ENCODE measurements around the gene ZNF148. TPM values are rescaled to one million over a fixed set of nuclear protein-coding genes. Genes with fewer than 3 reads are reported as not detected.

Gene ZNF148
- total and polyA plus RNA-seq, 2 of the 4 experiments (the other 2 are of a cell fraction): 9.4 to 65.2 TPM

DNA sequence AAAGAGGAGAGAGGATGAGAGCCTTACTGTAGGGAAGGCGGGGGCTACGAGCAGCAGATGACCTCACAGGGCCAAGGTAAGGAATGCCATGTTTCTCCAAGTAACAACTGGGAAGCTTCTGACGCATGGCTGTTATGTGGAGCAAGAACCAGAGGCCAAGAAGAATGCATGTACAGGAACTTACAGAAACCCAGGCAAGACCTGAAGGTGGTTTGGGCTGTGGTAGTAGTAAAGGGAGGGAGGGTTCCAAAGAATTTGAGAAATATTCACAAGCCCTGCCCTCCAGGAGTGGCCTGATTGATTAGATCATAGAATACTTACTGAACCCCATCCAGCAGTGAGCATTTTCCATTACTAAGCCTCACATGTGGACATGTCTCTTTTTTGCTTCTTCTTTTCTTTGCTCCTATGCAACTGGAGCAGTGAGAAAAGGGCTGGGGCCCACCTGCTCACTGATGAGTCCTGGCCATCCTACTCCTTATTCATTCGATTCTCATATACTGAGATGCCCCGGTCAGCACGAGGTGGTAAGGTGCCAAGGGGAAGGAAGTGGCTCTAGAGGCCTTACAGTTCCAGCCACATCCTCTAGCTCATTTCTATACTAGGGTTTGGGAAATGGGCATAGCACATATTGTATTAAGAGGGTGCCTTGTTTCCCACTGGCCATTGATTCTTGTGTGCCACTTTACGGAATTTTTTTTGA is 154.2 kb downstream of the ZNF148 start:
- no peaks in the 10 kb centered on the region for H3K4me1 ChIP-seq (ENCODE audit: control insufficient read depth, insufficient read depth, low read length)
- H3K79me1 ChIP-seq (ENCODE audit: low read depth in 1 of 2, low read length in 2 of 2): no peaks in the 10 kb centered on the region
- H2BK5ac ChIP-seq (ENCODE audit: low read depth, low read length, poor library complexity, severe bottlenecking): no peak overlapping the region
- H2BK120ac ChIP-seq (ENCODE audit: low read depth, low read length): no peak overlapping the region
- H3K36me3 ChIP-seq (ENCODE audit: control insufficient read depth, insufficient read depth, low read length): no peaks in the 10 kb centered on the region
- no peak overlapping the region for H3K4me2 ChIP-seq (ENCODE audit: low read depth, low read length)
- in situ Hi-C loops (cut with MboI; ENCODE audit: low sequenced_read_pairs): no loop called here
- 100% methylated on average over 3 of the region's 7 CpGs; no CpG with 5 or more reads in 1 of the 2 experiments for WGBS, 2 experiments (ENCODE audit: extremely low coverage in 2 of 2, insufficient read length in 1 of 2)
- no peak overlapping the region for H2BK15ac ChIP-seq (ENCODE audit: low read depth, low read length)
- H3K56ac ChIP-seq (ENCODE audit: extremely low read depth, insufficient read depth, low read length): no peak overlapping the region
- H3K4ac ChIP-seq (ENCODE audit: low read depth, low read length): no peak overlapping the region
- POLR2A ChIA-PET (ENCODE audit: unreplicated experiment): no interaction called here
- ATAC-seq (ENCODE audit: low read depth) (peak; percentile 16), DNase-seq (peak; percentile 31)
- no peaks in the 10 kb centered on the region for H4K20me1 ChIP-seq (ENCODE audit: insufficient read depth, low read length)
- no peak overlapping the region for H3K14ac ChIP-seq (replicated peaks; ENCODE audit: low read depth, low read length)
- no peak overlapping the region for H4K8ac ChIP-seq (ENCODE audit: low read depth in 2 of 2, low read length in 2 of 2)
- CTCF ChIA-PET: no interaction called here
- H3K9me1 ChIP-seq (ENCODE audit: insufficient read depth, low read length): no peaks in the 10 kb centered on the region
- BruUV-seq (replicated peaks): no TSS peak
- H4K5ac ChIP-seq (ENCODE audit: low read depth, low read length): no peak overlapping the region
- TF ChIP-seq CHD1 (IDR thresholded peaks at IDR 0.05; ENCODE audit: low read depth, low read length) (no peak), RCOR1 (IDR thresholded peaks at IDR 0.05; ENCODE audit: insufficient replicate concordance, low read length) (no peak), MAZ (IDR thresholded peaks at IDR 0.05; ENCODE audit: borderline replicate concordance, low read depth, low read length) (no peak), CEBPB (IDR thresholded peaks at IDR 0.05; ENCODE audit: low read depth, low read length) (no peak), MXI1 (IDR thresholded peaks at IDR 0.05; ENCODE audit: borderline replicate concordance, low read depth, low read length) (no peak), RFX5 (IDR thresholded peaks at IDR 0.05; ENCODE audit: low read depth, low read length) (no peak), NFE2L2 (IDR thresholded peaks at IDR 0.05; ENCODE audit: low read depth, low read length) (no peak), USF2 (IDR thresholded peaks at IDR 0.05; ENCODE audit: low read depth, low read length) (no peak), SMC3 (IDR thresholded peaks at IDR 0.05; ENCODE audit: low read depth, low read length) (no peak)
- TF ChIP-seq, protein P1, sequence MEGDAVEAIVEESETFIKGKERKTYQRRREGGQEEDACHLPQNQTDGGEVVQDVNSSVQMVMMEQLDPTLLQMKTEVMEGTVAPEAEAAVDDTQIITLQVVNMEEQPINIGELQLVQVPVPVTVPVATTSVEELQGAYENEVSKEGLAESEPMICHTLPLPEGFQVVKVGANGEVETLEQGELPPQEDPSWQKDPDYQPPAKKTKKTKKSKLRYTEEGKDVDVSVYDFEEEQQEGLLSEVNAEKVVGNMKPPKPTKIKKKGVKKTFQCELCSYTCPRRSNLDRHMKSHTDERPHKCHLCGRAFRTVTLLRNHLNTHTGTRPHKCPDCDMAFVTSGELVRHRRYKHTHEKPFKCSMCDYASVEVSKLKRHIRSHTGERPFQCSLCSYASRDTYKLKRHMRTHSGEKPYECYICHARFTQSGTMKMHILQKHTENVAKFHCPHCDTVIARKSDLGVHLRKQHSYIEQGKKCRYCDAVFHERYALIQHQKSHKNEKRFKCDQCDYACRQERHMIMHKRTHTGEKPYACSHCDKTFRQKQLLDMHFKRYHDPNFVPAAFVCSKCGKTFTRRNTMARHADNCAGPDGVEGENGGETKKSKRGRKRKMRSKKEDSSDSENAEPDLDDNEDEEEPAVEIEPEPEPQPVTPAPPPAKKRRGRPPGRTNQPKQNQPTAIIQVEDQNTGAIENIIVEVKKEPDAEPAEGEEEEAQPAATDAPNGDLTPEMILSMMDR (conservative IDR thresholded peaks at IDR 0.05; ENCODE audit: low read depth, low read length): no peak
- TF ChIP-seq, protein P2, sequence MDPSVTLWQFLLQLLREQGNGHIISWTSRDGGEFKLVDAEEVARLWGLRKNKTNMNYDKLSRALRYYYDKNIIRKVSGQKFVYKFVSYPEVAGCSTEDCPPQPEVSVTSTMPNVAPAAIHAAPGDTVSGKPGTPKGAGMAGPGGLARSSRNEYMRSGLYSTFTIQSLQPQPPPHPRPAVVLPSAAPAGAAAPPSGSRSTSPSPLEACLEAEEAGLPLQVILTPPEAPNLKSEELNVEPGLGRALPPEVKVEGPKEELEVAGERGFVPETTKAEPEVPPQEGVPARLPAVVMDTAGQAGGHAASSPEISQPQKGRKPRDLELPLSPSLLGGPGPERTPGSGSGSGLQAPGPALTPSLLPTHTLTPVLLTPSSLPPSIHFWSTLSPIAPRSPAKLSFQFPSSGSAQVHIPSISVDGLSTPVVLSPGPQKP (IDR thresholded peaks at IDR 0.05; ENCODE audit: borderline replicate concordance, low read depth, low read length): no peak
- intact Hi-C loops (cut with micrococcal nuclease): no loop called here
- no peak overlapping the region for H3K4me3 ChIP-seq (ENCODE audit: insufficient read depth, low read depth, low read length)
- no peak overlapping the region for H3K27ac ChIP-seq (ENCODE audit: insufficient read depth, low read length)
- H2AFZ ChIP-seq (replicated peaks; ENCODE audit: low read length, poor library complexity): no peak overlapping the region
- no peaks in the 10 kb centered on the region for H3K27me3 ChIP-seq (ENCODE audit: control insufficient read depth, insufficient read depth, low read length)
- dilution Hi-C loops (cut with HindIII; ENCODE audit: low sequenced_read_pairs, unreplicated experiment): no loop called here
- no peak overlapping the region for H4K91ac ChIP-seq (ENCODE audit: insufficient read depth, low read depth, low read length)
- no peak overlapping the region for H2BK20ac ChIP-seq (ENCODE audit: low read depth, low read length)
- H3K18ac ChIP-seq (ENCODE audit: low read depth, low read length): no peak overlapping the region
- no peak overlapping the region for H3K23ac ChIP-seq (ENCODE audit: low read depth, low read length)
- no peak overlapping the region for H3K9ac ChIP-seq (ENCODE audit: low read depth, low read length)
- no peaks in the 10 kb centered on the region for H3K9me3 ChIP-seq (ENCODE audit: control insufficient read depth, insufficient read depth, low read length)
- H2AK9ac ChIP-seq (replicated peaks; ENCODE audit: low read depth, low read length, poor library complexity): no peak overlapping the region
- H2AK5ac ChIP-seq (ENCODE audit: low read depth, low read length): no peak overlapping the region

Data from IMR-90 (cell line).